SK-N-SH treated with all-trans-retinoic acid at 6 μM for 48 hours (cell line): ENCODE results near the gene ASCC3.

Experiments used
- ATAC-seq: fragments of 200-7000 bp; cut with Tn5 transposase; 3 replicates; pipeline ENCODE4 v1.9.1; 2020; ENCODE audit warnings: mild to moderate bottlenecking, moderate library complexity
- ARNTL ChIP-seq: fragments of 450-650 bp; formaldehyde crosslinking; IDR thresholded peaks from 2 replicates; pipeline ENCODE4 v1.5.0; 2020; ENCODE audit warnings: low read depth, mild to moderate bottlenecking, moderate library complexity, borderline replicate concordance
- CREB5 ChIP-seq: fragments of 250-450 bp; sonication (Bioruptor Pico); IDR thresholded peaks from 2 replicates; pipeline ENCODE4 v1.5.1; 2020; ENCODE audit warnings: low read depth, mild to moderate bottlenecking, moderate library complexity
- CSDC2 ChIP-seq: fragments of 250-450 bp; sonication (Bioruptor Pico); IDR thresholded peaks from 2 replicates; pipeline ENCODE4 v1.5.0; 2020; ENCODE audit warnings: mild to moderate bottlenecking, moderate library complexity
- CSRNP3 ChIP-seq: fragments of 250-450 bp; sonication (Bioruptor Pico); IDR thresholded peaks from 2 replicates; pipeline ENCODE4 v1.5.1; 2021; ENCODE audit warnings: mild to moderate bottlenecking, moderate library complexity
- OSR1 ChIP-seq: fragments of 250-450 bp; sonication (Bioruptor Pico); IDR thresholded peaks from 2 replicates; pipeline ENCODE4 v1.8.0; 2022; ENCODE audit warnings: moderate library complexity, mild to moderate bottlenecking, inconsistent platforms
- PATZ1 ChIP-seq: fragments of 250-450 bp; sonication (Bioruptor Pico); IDR thresholded peaks from 2 replicates; pipeline ENCODE4 v1.8.0; 2020; ENCODE audit warnings: mild to moderate bottlenecking, moderate library complexity, borderline replicate concordance
- POU6F1 ChIP-seq: fragments of 250-450 bp; sonication (Bioruptor Pico); IDR thresholded peaks from 2 replicates; pipeline ENCODE4 v1.8.0; 2021; ENCODE audit warnings: low read depth, mild to moderate bottlenecking, moderate library complexity, borderline replicate concordance
- SNAI2 ChIP-seq: fragments of 250-450 bp; sonication (Bioruptor Pico); IDR thresholded peaks from 2 replicates; pipeline ENCODE4 v1.5.0; 2020; ENCODE audit warnings: mild to moderate bottlenecking, moderate library complexity
- TCF4 ChIP-seq: fragments of 250-450 bp; sonication (Bioruptor Pico); IDR thresholded peaks from 2 replicates; pipeline ENCODE4 v1.8.0; 2021; ENCODE audit warnings: mild to moderate bottlenecking, moderate library complexity, borderline replicate concordance
- TOX ChIP-seq: fragments of 250-450 bp; sonication (Bioruptor Pico); IDR thresholded peaks from 2 replicates; pipeline ENCODE4 v1.8.0; 2021; ENCODE audit warnings: mild to moderate bottlenecking, moderate library complexity, borderline replicate concordance
- TSHZ2 ChIP-seq: fragments of 250-450 bp; sonication (Bioruptor Pico); IDR thresholded peaks from 2 replicates; pipeline ENCODE4 v1.5.0; 2020; ENCODE audit warnings: mild to moderate bottlenecking, moderate library complexity
- ZC3H10 ChIP-seq: fragments of 250-450 bp; sonication (Bioruptor Pico); IDR thresholded peaks from 2 replicates; pipeline ENCODE4 v1.5.1; 2021; ENCODE audit warnings: mild to moderate bottlenecking, moderate library complexity
- ZFP3 ChIP-seq: fragments of 250-450 bp; sonication (Bioruptor Pico); IDR thresholded peaks from 2 replicates; pipeline ENCODE4 v1.5.0; 2020; ENCODE audit warnings: mild to moderate bottlenecking, moderate library complexity
- ZNF565 ChIP-seq: fragments of 450-650 bp; formaldehyde crosslinking; conservative IDR thresholded peaks from 2 replicates; pipeline ENCODE4 v1.5.0; 2020; ENCODE audit warnings: low read depth, mild to moderate bottlenecking, moderate library complexity

ASCC3 gene

GRCh38 chr6:100475554-100476320 lies 405.4 kb downstream of the ASCC3 start (continued):
- TF ChIP-seq POU6F1 (CRISPR knock-in tag) (no peak), ZC3H10 (CRISPR knock-in tag) (no peak)
- TF ChIP-seq, all 23 proteins: peak for 0

- ATAC-seq = no peak
- no peak for TF ChIP-seq PATZ1 (CRISPR knock-in tag)
- no peak for TF ChIP-seq TSHZ2 (CRISPR knock-in tag)
- TF ChIP-seq ARNTL (CRISPR knock-in tag) = no peak
- no peak for TF ChIP-seq ZNF565 (CRISPR knock-in tag)
- TF ChIP-seq ZFP3 (CRISPR knock-in tag) = no peak
- no peak for TF ChIP-seq CSDC2 (CRISPR knock-in tag)
- no peak for TF ChIP-seq CREB5 (CRISPR knock-in tag)
- no peak for TF ChIP-seq TCF4
- no peak for TF ChIP-seq SNAI2 (CRISPR knock-in tag)
These were observed 407.9 kb downstream of the ASCC3 start for GRCh38 chr6:100473182-100473581.

GRCh38 chr6:100472674-100473073 lies 408.5 kb downstream of the ASCC3 start:
- TF ChIP-seq CSRNP3 (CRISPR knock-in tag) (no peak), ARNTL (CRISPR knock-in tag) (no peak), OSR1 (CRISPR knock-in tag) (no peak), PATZ1 (CRISPR knock-in tag) (no peak), TOX (CRISPR knock-in tag) (no peak)
- ATAC-seq = no peak; the same call in 2 of the 3 replicates
